NB4 (cell line): ENCODE measurements around the gene COL4A2.

Experiments used
- DNase-seq: peaks from one replicate; pipeline ENCODE4 v3.0.0; 2010; ENCODE audit warnings: low read depth
- H3K4me3 ChIP-seq: one replicate; pipeline ENCODE4 v1.5.1; 2011; ENCODE audit warnings: mild to moderate bottlenecking, low read depth, low read length, moderate library complexity
- CTCF ChIP-seq: IDR thresholded peaks from one replicate; pipeline ENCODE4 v1.5.1; 2012; ENCODE audit warnings: low read depth, low read length
- MAX ChIP-seq: IDR thresholded peaks from 2 replicates; pipeline ENCODE4 v1.6.1; 2011; ENCODE audit warnings: low read depth, low read length
- MYC ChIP-seq: IDR thresholded peaks from 2 replicates; pipeline ENCODE4 v1.6.1; 2011; ENCODE audit warnings: low read depth, low read length
- POLR2A ChIP-seq: IDR thresholded peaks from 2 replicates; pipeline ENCODE4 v1.6.1; 2011; ENCODE audit warnings: mild to moderate bottlenecking; ENCODE audit not compliant: insufficient read length; ENCODE audit errors: extremely low read depth

COL4A2 gene

GRCh38 chr13:110342474-110342873 lies 35.4 kb downstream of the COL4A2 start:
- TF ChIP-seq MAX (no peak), CTCF (no peak), MYC (no peak), POLR2A (no peak)
- H3K4me3 ChIP-seq = no peak overlapping the region
- DNase-seq = no peak

GRCh38 chr13:110343241-110343865 lies 36.3 kb downstream of the COL4A2 start:
- TF ChIP-seq CTCF (no peak), MYC (no peak), MAX (no peak), POLR2A (no peak)
- H3K4me3 ChIP-seq = no peak overlapping the region
- no peak for DNase-seq

DNA sequence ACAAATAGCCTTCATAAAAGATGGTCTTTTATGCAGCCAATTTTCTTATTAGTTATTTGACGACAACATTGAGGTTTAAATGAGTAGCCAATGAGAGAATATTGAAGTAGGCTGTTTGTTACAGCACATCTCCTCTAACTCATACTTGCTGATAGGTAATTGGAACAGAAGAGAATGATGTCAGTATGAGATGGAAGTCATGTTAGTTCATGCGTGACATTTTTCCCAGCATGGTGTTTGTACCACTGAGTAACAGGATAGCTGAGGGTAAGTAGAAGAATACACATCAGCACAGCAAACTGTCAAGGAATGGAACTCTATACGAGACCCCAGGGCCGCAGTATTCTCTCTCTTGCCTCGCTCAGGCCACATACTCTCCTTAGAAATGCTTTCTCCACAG lies 37.2 kb downstream of the COL4A2 start:
- DNase-seq = no peak
- no peak overlapping the region for H3K4me3 ChIP-seq
- TF ChIP-seq MAX = no peak
- no peak for TF ChIP-seq POLR2A
- no peak for TF ChIP-seq MYC
- TF ChIP-seq CTCF = no peak

GRCh38 chr13:110345266-110345665 lies 38.2 kb downstream of the COL4A2 start:
- no peak overlapping the region for H3K4me3 ChIP-seq
- DNase-seq = no peak
- no peak for TF ChIP-seq MYC
- no peak for TF ChIP-seq POLR2A
- no peak for TF ChIP-seq CTCF
- no peak for TF ChIP-seq MAX

- TF ChIP-seq CTCF = no peak
- no peak for TF ChIP-seq MYC
- TF ChIP-seq POLR2A = no peak
- no peak for TF ChIP-seq MAX
Observed at GRCh38 chr13:110345701-110346100, 38.6 kb downstream of the COL4A2 start.

GRCh38 chr13:110346661-110347067 lies 39.6 kb downstream of the COL4A2 start:
- TF ChIP-seq MAX = no peak
- TF ChIP-seq POLR2A = no peak
- no peak for TF ChIP-seq CTCF
- no peak for TF ChIP-seq MYC
- no peak overlapping the region for H3K4me3 ChIP-seq
- DNase-seq = no peak

More at GRCh38 chr13:110345701-110346100, 38.6 kb downstream of the COL4A2 start:
- no peak for DNase-seq
- no peak overlapping the region for H3K4me3 ChIP-seq
